Uterus (tissue), 4 donors: ENCODE data around the gene SMC1A. TPM values are rescaled to one million over a fixed set of nuclear protein-coding genes. Genes with fewer than 3 reads are reported as not detected.

ENCODE experiments used
- DNase-seq, 2 donors: peaks; one replicate each; pipeline ENCODE4 v3.0.0-alpha.2; 2019 to 2020
- H3K27ac ChIP-seq, 2 donors: fragments of 200-600 bp; sonication (generic); 1 replicate in 1 of 2; 2 replicates in 1 of 2; pipeline ENCODE4 v1.5.1; 2016 to 2018
- H3K27me3 ChIP-seq, 2 donors: fragments of 200-600 bp; sonication (generic); one replicate each; pipeline ENCODE4 v1.5.1; 2018 to 2019; ENCODE audit warnings: control low read depth in 1 of 2
- H3K36me3 ChIP-seq, 2 donors: fragments of 200-600 bp; sonication (generic); one replicate each; pipeline ENCODE4 v1.5.1; 2019; ENCODE audit warnings: control low read depth in 1 of 2
- H3K4me1 ChIP-seq, 2 donors: fragments of 200-600 bp; sonication (generic); one replicate each; pipeline ENCODE4 v1.5.1; 2018 to 2019; ENCODE audit warnings: control low read depth in 1 of 2
- H3K4me3 ChIP-seq, 2 donors: fragments of 200-600 bp; sonication (generic); 1 replicate in 1 of 2; 2 replicates in 1 of 2; pipeline ENCODE4 v1.5.1; 2018 to 2019; ENCODE audit warnings: mild to moderate bottlenecking in 1 of 2
- H3K9me3 ChIP-seq, 2 donors: fragments of 200-600 bp; sonication (generic); one replicate each; pipeline ENCODE4 v1.5.1; 2019; ENCODE audit warnings: control low read depth in 1 of 2
- POLR2A ChIP-seq, 2 donors: fragments of 450-650 bp; IDR thresholded peaks; one replicate each; pipeline ENCODE4 v1.6.1; 2016; ENCODE audit warnings: antibody characterized with exemption in 2 of 2, mild to moderate bottlenecking in 1 of 2, moderate library complexity in 1 of 2
- intact Hi-C: fragments of 100-400 bp; cut with DNase I; formaldehyde crosslinking; loops from one replicate; pipeline ENCODE4 v1.15.1; 2023; ENCODE audit warnings: low total_unique reads
- total RNA-seq, 4 donors: library from RNA; depleted of rRNA in 3 of 4; stranded (reverse); fragments of >200 nt in 3 of 4; gene quantifications; one replicate each; pipeline versions ENCODE4 v1.1.0 to v1.2.4, GENCODE V29; 2014 to 2023
- TF ChIP-seq, protein P1 (sequence below), 4 experiments: fragments of 200-600 bp in 2 of 4; fragments of 450-650 bp in 2 of 4; sonication (generic) in 2 of 4; IDR thresholded peaks; one replicate each; pipeline ENCODE4 v1.5.1; 2016 to 2019; ENCODE audit warnings: antibody characterized with exemption in 4 of 4, mild to moderate bottlenecking in 2 of 4, moderate library complexity in 1 of 4
- donor health status: DM: yes; HTN: yes; CAD: no.

Gene SMC1A
- total RNA-seq, 4 donors from 2014 or later = 34.8 to 85.5 (median 40.8) TPM

DNA sequence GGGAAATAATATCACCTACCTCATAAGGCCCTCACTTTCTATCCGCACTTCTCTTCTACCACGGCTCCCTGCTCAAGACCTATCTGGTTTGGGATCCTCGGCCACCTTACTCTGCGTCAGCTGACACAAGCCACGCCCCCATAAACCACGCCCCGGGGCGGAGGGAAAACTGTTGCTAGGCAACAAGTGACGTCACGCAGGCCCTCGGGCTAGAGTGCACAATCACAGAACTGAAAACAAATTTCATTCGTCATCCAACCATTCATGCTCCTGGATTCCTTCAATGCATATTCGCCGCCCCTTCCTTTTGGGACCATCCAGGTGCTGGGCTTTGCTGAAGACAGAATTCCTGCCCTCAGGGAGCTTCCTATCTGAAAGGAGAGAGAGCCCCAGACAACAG, 66.3 kb downstream of the SMC1A start:
- H3K36me3 ChIP-seq = no peaks in the 10 kb centered on the region
- no peaks in the 10 kb centered on the region for H3K4me1 ChIP-seq
- H3K9me3 ChIP-seq = no peaks in the 10 kb centered on the region
- intact Hi-C loops = no loop called here
- no peak for DNase-seq
- no peak overlapping the region for H3K27ac ChIP-seq
- TF ChIP-seq, protein P1, sequence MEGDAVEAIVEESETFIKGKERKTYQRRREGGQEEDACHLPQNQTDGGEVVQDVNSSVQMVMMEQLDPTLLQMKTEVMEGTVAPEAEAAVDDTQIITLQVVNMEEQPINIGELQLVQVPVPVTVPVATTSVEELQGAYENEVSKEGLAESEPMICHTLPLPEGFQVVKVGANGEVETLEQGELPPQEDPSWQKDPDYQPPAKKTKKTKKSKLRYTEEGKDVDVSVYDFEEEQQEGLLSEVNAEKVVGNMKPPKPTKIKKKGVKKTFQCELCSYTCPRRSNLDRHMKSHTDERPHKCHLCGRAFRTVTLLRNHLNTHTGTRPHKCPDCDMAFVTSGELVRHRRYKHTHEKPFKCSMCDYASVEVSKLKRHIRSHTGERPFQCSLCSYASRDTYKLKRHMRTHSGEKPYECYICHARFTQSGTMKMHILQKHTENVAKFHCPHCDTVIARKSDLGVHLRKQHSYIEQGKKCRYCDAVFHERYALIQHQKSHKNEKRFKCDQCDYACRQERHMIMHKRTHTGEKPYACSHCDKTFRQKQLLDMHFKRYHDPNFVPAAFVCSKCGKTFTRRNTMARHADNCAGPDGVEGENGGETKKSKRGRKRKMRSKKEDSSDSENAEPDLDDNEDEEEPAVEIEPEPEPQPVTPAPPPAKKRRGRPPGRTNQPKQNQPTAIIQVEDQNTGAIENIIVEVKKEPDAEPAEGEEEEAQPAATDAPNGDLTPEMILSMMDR (IDR thresholded peaks at IDR 0.05) = no peak
- TF ChIP-seq POLR2A (IDR thresholded peaks at IDR 0.05) = no peak
- H3K4me3 ChIP-seq = no peak overlapping the region
- no peaks in the 10 kb centered on the region for H3K27me3 ChIP-seq

- Histone ChIP-seq H3K4me3 (no peak overlapping the region), H3K4me1 (no peaks in the 10 kb centered on the region), H3K36me3 (no peaks in the 10 kb centered on the region), H3K27me3 (no peaks in the 10 kb centered on the region), H3K27ac (no peak overlapping the region), H3K9me3 (no peaks in the 10 kb centered on the region)
- intact Hi-C loops = no loop called here
- TF ChIP-seq, protein P1 (IDR thresholded peaks at IDR 0.05) = no peak
- TF ChIP-seq POLR2A (IDR thresholded peaks at IDR 0.05) = no peak
- DNase-seq = no peak
Observed at GRCh38 chrX:53354669-53355068, 67.8 kb downstream of the SMC1A start.

- no peak overlapping the region for H3K27ac ChIP-seq
- intact Hi-C loops = no loop called here
- H3K9me3 ChIP-seq = no peaks in the 10 kb centered on the region
- no peak for DNase-seq
- no peaks in the 10 kb centered on the region for H3K27me3 ChIP-seq
- no peaks in the 10 kb centered on the region for H3K36me3 ChIP-seq
- no peak for TF ChIP-seq POLR2A (IDR thresholded peaks at IDR 0.05)
- TF ChIP-seq, protein P1 (IDR thresholded peaks at IDR 0.05) = no peak
- H3K4me1 ChIP-seq = no peaks in the 10 kb centered on the region
- no peak overlapping the region for H3K4me3 ChIP-seq
Observed at GRCh38 chrX:53347948-53348347, 74.5 kb downstream of the SMC1A start.

GRCh38 chrX:53340852-53341645, 81.4 kb downstream of the SMC1A start:
- intact Hi-C loops = no loop called here
- Histone ChIP-seq H3K27me3 (peaks cover 0 to 4% of the 10 kb centered on the region in 2 donors), H3K36me3 (no peaks in the 10 kb centered on the region), H3K4me1 (no peaks in the 10 kb centered on the region), H3K4me3 (no peak overlapping the region), H3K9me3 (no peaks in the 10 kb centered on the region), H3K27ac (no peak overlapping the region)
- no peak for DNase-seq
- TF ChIP-seq POLR2A (IDR thresholded peaks at IDR 0.05) = no peak
- TF ChIP-seq, protein P1 (IDR thresholded peaks at IDR 0.05) = no peak

- peaks cover 0 to 4% of the 10 kb centered on the region in 2 donors for H3K27me3 ChIP-seq
- no peaks in the 10 kb centered on the region for H3K4me1 ChIP-seq
- intact Hi-C loops = no loop called here
- H3K36me3 ChIP-seq = no peaks in the 10 kb centered on the region
- no peak for DNase-seq
- no peak overlapping the region for H3K27ac ChIP-seq
- TF ChIP-seq, protein P1 (IDR thresholded peaks at IDR 0.05) = no peak
- TF ChIP-seq POLR2A (IDR thresholded peaks at IDR 0.05) = no peak
- H3K4me3 ChIP-seq = no peak overlapping the region
- no peaks in the 10 kb centered on the region for H3K9me3 ChIP-seq
Observed at GRCh38 chrX:53337101-53337500, 85.4 kb downstream of the SMC1A start.
